GM19240 (cell line): ENCODE measurements around the gene SLC44A5.
"Not testable (repeated sequence)": the region's sequence is repeated elsewhere in the genome, so short reads cannot be mapped to it uniquely, and the experiment has no call there.

ENCODE experiments used
- DNase-seq: peaks from one replicate; pipeline ENCODE4 v3.0.0; 2011; ENCODE audit warnings: low spot score; ENCODE audit not compliant: insufficient read length

The SLC44A5 gene

DNA sequence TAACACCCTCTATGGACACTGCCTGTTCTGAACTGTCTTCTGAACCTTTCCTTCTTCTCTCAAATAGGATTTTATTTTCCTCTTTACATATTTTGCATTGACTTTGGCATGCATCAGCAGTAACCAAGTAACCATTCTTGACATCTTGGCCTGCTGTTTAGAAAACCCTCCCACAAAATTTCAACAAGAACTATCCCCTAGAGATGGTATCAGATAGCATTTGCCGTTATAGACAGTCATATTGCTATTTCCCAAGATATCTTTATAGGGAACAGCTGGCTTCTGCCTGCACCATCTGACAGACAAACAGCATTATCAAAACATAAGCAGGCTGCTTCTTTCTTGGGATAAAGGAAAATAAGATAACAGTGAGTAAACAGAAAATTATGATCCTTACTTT is 422.0 kb downstream of the SLC44A5 start:
- DNase-seq, result no peak

DNA sequence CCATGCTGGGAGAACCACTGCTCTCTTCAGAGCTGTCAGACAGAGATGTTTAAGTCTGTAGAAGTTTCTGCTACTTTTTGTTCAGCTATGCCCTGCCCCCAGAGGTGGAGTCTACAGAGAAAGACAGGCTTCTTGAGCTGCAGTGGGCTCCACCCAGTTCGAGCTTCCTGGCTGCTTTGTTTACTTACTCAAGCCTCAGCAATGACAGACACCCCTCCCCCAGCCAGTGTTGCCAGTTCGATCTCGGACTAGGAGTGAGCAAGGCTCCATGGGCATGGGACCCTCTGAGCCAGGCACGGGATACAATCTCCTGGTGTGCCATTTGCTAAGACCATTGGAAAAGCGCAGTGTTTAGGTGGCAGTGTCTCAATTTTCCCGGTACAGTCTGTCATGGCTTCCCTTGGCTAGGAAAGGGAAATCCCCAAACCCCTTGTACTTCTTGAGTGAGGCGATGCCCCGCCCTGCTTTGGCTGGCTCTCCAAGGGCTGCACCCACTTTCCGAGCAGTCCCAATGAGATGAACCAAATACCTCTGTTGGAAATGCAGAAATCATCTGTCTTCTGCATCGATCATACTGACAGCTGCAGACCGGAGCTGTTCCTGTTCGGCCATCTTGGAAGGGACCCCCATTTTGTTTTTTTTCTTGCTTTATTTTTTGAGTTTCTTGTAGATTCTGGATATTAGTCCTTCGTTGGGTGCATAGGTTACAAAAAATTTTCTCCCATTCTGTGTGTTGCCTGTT is 429.5 kb downstream of the SLC44A5 start:
- not testable (repeated sequence) for DNase-seq

DNA sequence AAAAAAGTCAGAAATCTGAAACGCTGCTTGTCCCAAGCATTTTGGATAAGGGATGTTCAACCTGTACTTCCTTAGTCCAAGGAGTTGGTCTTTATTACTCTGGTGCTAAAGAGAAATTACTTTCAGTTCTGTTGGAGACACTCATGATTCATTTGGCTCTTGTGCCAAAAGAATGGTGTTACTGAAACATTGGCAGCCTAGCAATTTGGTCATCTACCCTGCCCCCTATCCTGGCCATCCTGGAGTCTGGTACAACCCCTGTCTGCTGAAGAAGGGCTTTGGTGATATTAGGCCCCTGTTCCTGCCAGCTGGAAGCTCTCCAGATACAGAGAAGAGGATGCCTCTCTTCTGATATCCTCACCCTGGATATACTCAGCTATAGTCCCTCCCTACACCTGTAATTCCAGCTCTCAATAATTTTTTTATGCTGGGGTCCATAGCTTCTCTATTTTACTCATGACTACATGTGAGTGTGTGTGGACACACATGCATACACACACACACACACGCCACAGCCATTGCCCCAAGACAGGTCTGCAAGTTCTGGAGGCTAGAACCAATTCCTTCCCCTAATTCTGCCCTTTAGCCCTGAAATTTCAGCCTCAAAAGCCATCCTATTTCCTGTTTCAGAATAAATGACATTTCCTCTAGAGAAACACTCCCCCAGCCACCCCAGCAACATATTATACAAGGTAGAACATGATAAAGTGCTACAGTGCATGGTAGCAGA is 436.7 kb downstream of the SLC44A5 start:
- DNase-seq, result no peak

DNA sequence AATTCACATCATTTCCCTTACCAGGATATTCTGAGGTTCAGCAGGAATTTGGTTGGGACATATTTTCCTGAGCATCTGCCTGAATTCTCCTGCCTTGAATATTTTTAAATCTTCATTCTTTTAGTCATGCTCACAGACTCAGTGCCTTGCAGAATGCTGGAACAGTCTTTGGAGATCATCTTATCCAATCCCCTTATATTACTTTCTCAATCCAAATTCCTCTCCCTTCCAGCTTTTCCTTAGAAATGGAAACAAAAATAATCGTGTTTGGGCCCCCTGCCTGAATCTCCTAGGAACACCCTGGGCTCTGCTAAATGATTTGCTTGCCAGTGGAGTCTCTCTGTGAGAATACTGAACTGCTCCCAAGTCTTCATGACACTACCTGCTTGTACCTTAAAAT is 438.4 kb downstream of the SLC44A5 start:
- no peak for DNase-seq

DNA sequence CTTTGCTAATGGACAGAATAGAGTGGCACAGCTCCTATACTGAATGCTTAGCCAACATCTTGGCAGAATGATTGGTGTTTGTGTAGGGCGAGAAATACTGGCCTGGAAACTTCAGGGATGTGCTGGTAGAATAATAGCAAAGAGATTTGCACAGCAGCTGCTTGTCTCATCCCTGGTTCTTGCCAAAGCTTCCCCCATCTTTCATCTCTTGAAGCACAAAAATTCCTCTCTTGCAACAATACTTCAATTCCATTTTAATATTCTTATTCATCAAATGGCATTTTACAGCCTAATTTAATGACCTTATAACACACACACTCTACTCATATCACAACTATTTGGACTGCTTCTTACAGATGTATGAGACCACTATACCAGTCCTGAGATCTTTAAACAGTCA is 439.0 kb downstream of the SLC44A5 start:
- no peak for DNase-seq

DNA sequence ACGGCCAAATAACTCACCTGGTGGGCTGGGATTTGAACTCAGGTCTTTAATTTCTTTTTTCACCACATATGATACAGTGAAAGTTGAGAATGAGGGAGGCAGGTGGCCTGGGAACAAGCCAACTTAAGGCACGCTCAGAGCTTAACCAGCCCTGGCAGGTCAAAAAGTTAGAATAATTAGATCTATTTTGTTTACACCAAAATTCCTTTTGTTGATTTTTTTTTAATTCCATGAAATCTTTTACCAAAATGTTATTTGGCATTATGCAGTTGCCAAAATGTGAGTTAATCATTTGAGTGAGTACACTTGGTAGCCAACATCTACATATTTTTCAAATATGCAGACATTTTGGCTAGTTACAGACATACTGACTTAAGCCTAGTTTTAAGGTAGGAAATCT is 439.9 kb downstream of the SLC44A5 start:
- no peak for DNase-seq

DNA sequence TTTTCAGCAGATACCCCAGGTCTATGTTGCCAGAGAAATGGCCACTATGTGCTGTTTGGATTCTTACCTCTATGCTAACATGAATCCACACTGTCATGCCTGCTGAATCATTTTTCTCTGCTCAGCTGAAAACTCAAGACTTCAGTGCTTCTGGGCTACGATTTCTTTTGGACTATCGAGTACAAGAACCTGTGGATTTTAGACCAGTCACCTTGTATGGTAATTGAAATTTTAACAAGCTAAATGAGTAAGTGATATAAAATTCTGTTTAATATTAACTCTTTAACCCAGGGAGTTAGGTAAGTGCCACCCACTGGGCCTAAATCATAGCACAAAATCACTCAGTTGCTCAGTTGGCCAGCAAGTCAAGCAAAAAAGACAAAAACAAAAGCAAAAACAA is 440.9 kb downstream of the SLC44A5 start:
- no peak for DNase-seq

DNA sequence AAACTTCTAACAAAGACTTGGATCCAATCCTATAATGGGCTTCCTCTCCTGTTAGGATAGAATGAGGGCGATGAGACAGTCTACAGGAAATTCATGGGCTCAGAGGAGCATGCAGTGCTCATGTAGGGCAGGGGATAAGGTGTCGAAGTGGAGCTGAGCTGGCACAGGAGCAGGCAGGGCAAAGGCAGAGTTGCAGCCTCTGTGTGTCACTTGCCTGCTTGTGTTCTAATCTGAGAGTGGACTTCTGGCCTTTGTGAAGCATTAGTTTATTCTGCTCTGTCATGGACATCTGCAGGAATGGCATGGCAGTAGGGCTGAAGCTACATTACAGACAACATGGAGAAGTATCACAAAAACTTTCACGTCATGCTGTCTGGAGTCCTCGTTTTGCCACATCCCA is 444.1 kb downstream of the SLC44A5 start:
- no peak for DNase-seq

DNA sequence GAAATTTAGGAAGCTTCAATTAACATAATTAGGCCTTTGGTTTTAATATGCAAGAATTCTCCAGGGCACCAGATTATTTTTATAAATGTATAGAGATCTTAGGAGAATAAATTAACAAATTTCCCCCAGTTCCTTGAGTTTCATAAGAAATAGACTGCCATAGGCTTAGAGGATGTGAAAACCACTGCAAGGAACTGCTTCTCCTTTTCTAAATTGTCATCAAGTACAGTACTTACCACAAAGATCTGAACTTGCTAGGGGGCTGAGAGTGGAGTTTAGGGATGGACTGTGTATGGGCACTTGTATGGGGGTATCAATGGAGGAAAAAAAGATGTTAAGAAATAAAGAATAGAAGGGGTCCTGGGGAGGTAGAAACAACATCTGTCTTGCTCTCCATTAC is 445.6 kb downstream of the SLC44A5 start:
- DNase-seq, result no peak

DNA sequence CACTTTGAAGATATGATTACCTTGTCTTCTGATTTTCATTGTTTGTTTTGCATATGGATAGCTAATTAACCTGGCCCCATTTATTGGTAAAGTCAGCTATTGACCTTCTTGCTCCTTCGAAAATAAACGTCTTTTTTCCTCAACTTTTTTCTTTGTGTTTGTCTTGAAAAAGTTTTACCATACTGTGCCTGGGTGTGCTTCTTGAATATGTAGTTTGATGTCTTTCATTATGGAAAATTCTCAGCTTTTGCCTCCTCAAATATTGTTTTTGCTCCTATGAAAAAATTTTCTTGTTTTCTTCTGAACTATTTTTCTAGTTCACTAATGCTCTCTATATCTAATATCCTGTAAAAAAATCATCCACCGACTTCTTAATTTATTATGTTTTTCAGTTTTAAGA is 451.8 kb downstream of the SLC44A5 start:
- DNase-seq, result no peak
